GM18526 (cell line): Measurements from ENCODE around the gene TMEM61.

ENCODE experiments used
- POLR2A ChIP-seq: IDR thresholded peaks from 3 replicates; pipeline ENCODE4 v1.6.1; 2011; ENCODE audit not compliant: insufficient read length; ENCODE audit errors: extremely low read depth

The TMEM61 gene

GRCh38 chr1:54975356-54976108 lies 4.9 kb upstream of the TMEM61 start:
- TF ChIP-seq POLR2A = no peak

DNA sequence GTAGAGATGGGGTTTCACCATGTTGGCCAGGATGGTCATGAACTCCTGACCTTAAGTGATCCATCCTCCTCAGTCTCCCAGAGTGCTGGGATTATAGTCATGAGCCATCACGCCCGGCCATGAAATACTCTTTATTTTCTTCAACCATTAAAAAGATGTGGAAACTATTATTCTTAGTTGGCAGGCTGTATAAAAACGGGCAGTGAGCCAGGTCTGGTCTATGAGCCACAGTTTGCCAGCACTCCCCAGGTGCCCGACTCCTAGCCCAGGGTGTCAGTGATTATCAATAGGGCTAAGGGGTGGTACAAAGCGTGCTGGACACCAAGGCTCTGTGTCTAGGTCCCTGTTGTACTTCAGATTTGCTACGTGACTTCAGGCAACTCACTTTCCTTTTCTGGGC lies 3.7 kb upstream of the TMEM61 start:
- TF ChIP-seq POLR2A = no peak

DNA sequence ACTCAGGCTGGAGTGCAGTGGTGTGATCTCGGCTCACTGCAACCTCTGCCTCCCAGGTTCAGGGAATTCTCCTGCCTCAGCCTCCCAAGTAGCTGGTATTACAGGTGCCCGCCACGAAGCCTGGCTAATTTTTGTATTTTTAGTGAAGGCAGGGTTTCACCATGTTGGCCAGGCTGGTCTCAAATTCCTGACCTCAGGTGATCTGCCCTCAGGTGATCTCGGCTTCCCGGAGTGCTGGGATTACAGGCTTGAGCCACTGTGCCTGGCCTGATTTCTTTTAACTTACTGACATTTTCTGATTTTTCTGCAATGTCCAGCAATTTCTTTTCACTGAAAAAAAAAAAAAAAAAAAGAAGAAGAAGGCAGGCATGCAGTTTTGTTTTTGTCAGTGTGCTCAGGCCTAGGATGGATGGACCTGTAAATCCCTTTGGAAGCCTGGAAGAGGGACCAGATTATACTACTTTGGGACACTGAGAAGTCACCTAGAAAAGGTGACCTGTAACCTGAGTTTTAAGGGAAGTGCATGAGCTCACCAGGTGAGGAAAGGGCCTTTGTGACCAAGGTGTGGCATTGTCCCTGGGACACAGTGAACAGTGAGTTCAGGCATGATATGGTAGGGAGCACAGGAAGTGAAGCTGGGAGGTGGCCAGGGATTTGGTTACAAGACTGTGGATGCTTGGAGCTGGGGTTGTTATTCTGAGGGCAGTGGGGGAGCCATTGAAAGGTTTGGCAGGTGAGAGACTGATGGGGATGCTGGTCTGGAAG lies 2.7 kb upstream of the TMEM61 start:
- no peak for TF ChIP-seq POLR2A

DNA sequence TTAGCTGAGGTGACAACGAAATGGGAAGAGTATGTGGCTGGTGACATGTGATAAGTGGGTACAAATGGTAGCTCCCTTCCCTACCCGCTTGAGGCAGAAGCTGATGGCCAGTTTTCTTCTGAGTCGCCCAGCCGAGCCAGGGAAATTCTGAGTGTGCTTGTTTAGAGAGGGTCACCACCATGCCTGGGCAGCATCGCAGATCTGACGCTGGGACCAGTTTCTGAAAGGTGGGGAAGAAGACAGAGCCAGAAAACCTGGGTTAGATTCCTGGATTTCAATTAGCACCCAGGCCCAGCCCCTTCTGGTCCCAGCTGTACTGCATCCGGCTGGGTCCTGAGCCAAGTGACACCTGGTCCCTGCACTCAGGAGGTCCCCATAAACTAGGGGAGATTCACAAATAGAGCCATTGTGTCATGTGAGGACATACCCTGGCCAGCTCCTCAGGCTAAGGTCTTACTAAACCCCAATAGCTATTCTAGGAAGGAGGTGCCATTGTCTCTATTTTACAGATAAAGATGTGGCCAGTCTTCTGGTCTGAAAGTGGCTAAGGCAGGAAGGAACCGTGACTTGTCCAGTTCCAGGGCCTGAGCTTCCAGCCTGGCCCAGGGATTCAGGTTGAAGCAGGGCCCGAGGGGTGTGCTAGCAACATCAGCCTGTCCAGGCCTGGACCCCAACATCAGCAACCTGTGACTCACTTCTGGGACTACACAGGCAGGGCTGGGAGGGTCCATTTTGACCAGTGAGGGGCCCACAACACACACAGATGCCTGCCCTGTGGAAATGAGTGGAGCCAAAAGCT lies 1.7 kb upstream of the TMEM61 start:
- no peak for TF ChIP-seq POLR2A

GRCh38 chr1:54979327-54979891 lies 1.0 kb upstream of the TMEM61 start:
- TF ChIP-seq POLR2A = no peak

DNA sequence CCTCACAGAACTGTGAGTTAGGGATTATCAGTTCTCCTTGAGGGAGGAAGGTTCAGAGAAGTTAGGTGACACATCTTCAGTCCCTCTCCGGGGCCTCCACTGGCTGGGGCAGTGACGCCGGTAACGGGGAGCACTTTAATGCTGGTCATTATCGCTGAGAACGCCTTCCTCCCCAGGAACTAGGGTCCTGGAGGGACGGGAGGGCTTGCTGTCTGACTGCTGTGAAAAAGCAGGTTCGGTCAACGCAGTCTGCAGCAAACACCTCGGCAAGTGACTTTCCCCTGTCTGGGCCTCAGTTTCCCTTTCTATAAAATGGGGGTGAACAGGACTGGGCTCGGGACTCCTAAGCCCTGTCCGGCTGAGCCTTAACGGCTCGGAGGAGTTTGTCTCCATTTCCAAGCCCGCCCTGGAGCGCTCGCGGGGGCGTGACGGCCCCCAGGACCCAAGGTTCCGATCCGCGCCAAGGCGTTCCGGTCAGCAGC lies 341 bp upstream of the TMEM61 start:
- TF ChIP-seq POLR2A = no peak

- no peak for TF ChIP-seq POLR2A
Measured at GRCh38 chr1:54981466-54981865, 1.0 kb downstream of the TMEM61 start.

DNA sequence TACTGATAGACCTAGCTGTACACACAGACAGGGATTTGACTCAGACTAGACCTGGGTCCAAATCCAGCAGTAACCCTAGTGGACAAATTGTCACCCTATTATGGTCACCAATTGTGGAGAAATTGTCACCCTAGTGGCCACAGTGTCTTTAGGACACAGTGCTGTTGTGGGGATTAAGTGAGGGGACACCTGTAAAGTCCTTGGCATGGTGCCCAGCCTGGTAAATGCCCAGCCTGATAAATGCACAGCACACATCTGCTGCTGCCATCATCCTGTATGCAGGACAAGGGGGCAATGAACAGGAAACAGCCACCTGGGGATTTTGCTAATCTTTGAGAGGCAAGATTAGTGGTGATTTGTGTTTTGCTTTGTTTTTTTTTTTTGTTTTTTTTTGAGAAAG lies 2.3 kb downstream of the TMEM61 start:
- no peak for TF ChIP-seq POLR2A

DNA sequence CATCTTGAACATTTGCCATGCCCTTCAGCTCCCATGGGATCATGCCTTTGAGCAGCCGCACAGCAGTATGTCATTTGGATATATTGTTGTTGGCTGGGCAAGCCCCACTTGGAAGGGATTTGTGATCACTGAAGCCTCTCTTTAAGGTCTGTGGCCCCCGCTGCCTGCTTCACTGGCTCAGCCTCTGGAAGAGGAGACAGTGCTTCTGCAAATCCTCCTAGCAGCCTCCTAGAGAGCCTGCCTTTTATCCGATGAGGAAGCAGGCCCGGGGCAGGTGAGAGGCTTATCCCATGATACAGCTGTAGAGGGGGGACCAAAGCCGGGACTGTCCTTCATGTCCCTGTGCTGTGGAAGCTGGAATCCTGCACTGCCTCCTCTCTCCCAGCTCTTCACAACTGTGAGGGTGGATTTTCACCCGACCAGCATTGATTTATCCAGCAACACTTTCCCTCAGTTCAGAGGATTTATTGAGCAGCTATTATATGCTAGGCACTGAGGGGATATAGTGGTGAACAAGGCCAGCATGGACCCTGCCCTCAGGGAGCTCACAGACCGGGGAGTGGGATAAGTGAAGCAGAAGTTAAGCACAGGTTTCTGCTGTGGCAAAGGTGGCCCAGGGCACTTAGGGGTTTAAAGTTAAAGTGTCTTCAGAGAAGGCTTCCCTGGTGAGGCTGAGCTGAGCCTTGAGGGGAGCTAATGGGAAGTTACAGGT lies 3.9 kb downstream of the TMEM61 start:
- no peak for TF ChIP-seq POLR2A

DNA sequence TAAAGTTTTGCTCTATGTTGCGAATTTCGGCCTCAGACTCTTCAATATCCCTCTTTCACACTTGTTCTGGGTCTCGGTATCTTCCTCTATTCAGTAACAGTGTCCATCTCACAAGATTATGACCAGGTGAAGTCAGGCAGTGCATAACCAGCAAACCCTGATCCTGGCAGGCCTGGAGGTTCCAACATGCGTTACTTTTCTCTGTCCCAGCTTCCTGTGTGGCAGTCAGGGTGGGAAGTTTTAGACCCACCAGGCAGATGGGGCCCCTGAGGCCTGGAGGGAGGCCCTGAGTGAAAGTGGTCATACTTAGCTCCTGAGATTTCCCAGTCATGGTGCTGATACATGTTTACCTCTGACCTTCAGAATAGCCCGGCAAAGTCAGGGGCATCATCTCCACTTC lies 5.1 kb downstream of the TMEM61 start:
- TF ChIP-seq POLR2A = no peak

- no peak for TF ChIP-seq POLR2A
Measured at GRCh38 chr1:54986025-54986424, 5.6 kb downstream of the TMEM61 start.

DNA sequence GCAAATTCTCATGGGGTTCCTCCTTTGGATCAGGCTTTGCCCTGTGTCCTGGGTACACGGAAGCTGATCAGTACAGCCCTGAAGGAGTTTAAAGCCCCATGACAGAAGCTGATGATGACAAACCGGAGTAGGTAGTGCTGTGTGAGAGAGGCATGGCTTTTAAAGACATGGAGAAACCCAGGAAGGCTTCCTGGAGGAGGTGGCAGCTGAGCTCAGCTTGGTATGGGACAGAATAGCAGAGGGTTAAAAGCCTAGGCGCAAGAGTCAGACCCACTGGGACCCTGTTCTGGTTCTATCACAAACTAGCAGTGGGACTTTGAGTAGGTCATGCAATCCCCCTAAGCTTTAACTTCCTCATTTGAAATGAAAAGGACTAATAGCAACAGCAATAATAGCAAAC lies 6.1 kb downstream of the TMEM61 start:
- no peak for TF ChIP-seq POLR2A

- no peak for TF ChIP-seq POLR2A
Measured at GRCh38 chr1:54987427-54987826, 7.0 kb downstream of the TMEM61 start.

GRCh38 chr1:54987919-54988705 lies 7.7 kb downstream of the TMEM61 start:
- no peak for TF ChIP-seq POLR2A
